ENCODE measurements around the gene CSNK1G1.

GRCh38 chr15:64122444-64122843 lies 233.5 kb downstream of the CSNK1G1 start:
- TF ChIP-seq MYC (IDR thresholded peaks at IDR 0.05; ENCODE audit: low read depth, low read length), result no peak
- no peak for TF ChIP-seq CTCF (IDR thresholded peaks at IDR 0.05; ENCODE audit: low read depth, low read length)
- TF ChIP-seq MAX (IDR thresholded peaks at IDR 0.05; ENCODE audit: low read depth, low read length), result no peak

Data from NB4 (cell line).